DMS53 treated with DMSO at 0.1 percent for 48 hours (cell line): Measurements from ENCODE around the gene TCFL5.
A peak's percentile ranks its signal among the peaks of the same experiment; 100 is the strongest.

ENCODE experiments used
- DNase-seq: peaks from one replicate; lab custom pipeline; 2025; ENCODE audit not compliant: unreplicated experiment; lab: John Stamatoyannopoulos, UW

TCFL5 gene

DNA sequence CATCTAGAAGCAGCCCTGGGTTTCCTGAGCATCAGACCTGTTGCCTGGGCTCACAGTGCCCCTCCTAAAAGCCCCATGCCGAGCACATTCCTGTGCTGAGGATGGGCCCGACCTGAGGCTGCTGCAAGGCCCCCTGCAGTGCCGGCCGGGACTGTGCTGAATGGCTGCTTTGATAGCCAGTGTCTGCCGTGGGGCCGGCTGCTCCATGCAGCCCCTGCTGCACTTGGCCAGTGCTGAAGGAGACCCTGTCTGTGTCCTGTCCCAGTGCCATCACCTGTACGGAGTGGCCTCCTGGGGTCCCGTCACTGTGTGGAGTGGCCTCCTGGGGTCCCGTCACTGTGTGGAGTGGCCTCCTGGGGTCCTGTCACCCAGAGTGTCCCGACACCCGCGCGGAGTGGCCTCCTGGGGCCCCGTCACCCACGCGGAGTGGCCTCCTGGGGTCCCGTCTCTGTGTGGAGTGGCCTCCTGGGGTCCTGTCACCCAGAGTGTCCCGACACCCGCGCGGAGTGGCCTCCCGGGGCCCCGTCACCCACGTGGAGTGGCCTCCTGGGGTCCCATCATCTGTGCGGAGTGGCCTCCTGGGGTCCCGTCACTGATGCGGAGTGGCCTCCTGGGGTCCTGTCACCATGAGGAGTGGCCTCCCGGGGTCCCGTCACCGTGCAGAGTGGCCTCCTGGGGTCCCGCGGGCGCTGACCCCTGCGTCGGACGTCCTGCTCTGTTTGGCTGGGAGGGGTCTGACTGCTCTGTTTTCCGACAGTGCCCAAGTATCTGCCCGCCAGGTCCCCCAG, 37.7 kb downstream of the TCFL5 start:
- no peak for DNase-seq

- DNase-seq = peak; percentile 71
Observed at GRCh38 chr20:62822788-62823651, 38.6 kb downstream of the TCFL5 start.

GRCh38 chr20:62822239-62822787, 39.3 kb downstream of the TCFL5 start:
- DNase-seq = no peak

GRCh38 chr20:62821726-62822210, 39.9 kb downstream of the TCFL5 start:
- DNase-seq = no peak

DNA sequence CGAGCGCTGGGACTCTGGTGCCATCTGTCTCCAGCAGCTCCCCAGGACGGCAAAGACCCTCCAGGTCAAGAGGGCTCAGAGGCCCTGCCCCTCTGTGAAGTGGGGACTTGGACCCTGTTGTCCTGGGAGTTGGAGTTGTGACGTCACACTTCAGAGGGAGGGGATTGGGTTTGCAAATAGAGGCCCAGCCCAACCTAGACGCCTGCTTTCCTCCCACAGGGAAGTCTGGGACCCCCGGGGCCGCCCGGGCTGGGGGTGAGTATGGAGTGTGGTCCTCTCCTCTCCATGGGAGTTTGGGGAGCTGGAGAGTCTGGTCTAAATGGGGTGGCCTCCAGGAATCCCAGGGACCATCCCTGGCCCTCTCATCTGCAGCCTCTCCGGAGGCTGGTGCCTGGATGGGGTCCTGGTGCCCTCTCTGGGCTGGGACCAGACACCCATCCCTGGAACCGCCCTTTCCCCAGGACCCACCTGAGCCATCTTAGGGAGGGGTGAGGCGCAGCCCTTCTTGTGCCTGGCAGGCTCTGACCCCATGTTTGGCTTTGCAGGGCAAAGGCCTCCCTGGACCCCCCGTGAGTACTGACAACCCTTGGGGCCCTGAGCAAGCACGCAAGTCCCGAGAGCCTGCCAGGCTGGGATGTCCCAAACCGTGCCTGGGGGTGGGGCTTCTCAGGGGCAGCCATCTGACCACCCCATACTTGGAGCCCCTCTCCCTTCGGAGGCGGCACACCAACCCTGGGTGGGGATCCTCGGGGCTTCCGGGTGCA, 40.5 kb downstream of the TCFL5 start:
- DNase-seq = no peak

- no peak for DNase-seq
Observed at GRCh38 chr20:62820208-62820961, 41.2 kb downstream of the TCFL5 start.

DNA sequence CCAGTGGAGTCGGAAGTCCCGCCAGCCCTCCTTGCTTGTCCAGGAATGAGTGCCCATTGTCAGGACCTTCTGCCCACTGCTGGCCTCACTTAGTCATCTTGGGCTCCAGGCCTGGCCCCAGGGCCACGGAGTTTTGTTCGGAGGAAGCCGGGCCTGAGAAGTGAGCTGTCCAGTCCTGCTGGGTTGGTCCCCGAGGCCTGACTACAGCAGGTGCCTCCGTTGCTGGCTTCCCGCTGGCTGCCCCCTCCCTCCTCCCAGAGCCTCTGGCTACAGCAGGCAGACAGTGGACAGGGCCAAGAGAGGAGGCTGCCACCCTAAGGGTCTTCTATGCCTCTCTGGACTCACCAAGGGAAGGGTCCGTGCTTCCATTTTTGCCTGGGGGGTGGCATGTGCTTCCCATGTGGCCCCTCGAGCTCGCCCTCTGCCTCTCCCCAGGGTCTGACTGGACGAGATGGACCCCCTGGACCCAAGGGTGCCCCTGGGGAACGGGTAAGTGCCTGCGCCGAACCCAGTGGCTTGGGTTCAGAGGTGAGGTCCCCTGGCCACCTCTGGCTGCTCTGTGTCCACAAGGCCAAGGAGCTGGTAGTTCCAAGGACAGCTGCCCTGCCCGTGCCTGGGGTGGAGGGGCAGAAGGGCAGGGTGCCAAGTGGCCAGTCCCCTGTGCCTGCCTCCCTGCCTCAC, 42.0 kb downstream of the TCFL5 start:
- no peak for DNase-seq

DNA sequence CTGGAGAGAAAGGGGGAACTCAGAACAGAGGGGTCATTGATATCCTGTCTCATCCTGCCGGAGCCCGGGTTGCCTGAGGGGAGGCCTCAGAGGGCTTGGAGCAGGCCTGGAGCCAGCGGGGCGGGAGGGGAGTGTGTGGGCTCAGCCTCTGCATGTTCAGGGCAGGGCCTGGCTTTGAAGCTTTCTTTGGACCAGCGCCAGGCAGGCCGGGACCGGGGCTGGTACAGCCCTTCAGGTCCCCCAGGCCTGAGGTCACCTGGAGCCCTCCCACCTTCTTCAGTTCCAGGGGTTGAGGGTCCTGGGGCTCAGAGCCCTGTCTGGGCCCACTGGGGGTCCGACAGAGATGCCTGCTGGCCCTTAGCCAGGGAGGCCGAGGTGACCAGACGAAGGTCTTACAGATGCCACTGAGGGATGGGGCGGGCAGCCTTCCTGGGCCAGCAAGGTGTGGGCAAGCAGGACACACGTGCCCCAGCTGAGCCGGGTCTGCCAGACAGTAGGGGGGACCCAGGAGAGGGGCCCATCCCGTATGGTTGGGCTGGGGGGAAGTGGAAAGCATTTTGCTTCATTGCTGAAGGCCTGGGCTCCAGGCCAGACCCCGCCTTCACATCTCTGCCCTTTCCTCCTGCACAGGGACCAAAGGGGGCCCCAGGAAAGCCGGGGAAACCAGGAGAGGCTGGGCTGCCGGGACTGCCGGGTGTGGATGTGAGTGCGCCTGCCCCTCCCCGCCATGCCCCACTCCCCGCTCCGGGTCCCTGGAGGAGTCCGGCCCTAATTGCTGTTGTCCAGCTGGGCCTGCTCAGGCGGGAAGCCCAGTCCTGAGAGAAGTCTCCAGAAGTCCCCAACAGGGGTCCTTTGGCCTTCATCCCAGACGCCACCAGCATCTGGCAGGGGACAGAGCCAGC, 42.8 kb downstream of the TCFL5 start:
- DNase-seq = no peak

GRCh38 chr20:62817975-62818591, 43.5 kb downstream of the TCFL5 start:
- DNase-seq = no peak

GRCh38 chr20:62816884-62817873, 44.4 kb downstream of the TCFL5 start, which contains the start of gene COL9A3:
COL9A3 (plus strand) TSS chr20:62817050; CDS start chr20:62817065, 15 bp downstream.
- DNase-seq = no peak

GRCh38 chr20:62816031-62816883, 45.4 kb downstream of the TCFL5 start:
- DNase-seq = no peak

- DNase-seq = no peak
Observed at GRCh38 chr20:62815066-62815991, 46.3 kb downstream of the TCFL5 start.

DNA sequence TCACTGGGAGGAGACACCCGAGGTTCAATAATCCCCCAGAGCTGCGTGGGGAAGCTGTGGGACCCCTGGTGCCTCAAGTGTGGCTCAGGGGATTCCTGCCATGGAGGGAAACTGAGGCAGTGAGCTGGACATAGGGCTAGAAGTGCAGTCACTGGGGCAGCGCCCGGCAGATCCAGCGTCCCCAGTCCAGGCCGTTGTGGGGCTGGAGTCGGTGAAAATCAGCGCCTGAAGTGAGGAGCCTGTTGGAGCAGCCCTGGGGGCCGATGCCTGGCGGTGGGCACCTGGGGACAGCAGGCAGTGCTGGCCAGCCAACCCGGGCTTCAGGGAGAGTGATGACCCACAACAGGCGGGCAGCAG, 46.9 kb downstream of the TCFL5 start:
- no peak for DNase-seq

DNA sequence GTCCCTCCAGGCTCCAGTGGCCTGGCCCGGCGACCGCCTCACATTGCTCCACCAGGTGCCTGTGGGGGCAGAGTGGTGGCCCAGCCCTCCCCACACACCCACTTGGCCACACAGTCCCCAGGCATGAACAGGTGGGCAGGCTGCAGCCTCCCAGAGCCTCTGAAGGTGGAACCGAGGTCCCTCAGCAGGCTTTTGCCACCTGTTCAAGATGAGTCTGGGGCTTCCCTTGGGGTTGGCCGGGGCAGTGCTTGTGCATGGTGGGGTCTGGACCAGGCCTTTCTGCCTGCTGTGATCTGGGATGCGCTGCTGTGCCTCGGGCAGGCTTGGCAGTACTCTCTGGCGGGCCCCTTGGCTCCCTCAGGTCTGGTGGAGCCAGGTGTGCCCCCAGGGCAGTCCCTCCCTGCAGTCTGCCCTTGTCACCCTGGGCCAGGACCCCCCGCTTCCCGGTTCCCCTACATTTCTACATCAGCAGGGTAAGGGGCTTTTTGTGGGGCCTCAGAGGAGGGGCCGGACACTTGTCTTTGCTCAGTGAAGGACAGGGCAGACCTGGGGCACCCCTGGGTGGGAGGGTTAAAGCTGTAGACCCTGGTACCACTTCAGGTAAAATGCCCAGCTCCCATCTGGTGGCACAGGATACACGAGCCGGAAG, 47.4 kb downstream of the TCFL5 start:
- no peak for DNase-seq

- no peak for DNase-seq
Observed at GRCh38 chr20:62813588-62813987, 48.0 kb downstream of the TCFL5 start.
